Nucleus accumbens (tissue), 56 donors: ENCODE data around the gene ZXDA.

ENCODE experiments used
- DNase-seq, 56 donors: peaks; one replicate each; lab custom pipeline; 2025; lab: John Stamatoyannopoulos, UW

The ZXDA gene, protein sequence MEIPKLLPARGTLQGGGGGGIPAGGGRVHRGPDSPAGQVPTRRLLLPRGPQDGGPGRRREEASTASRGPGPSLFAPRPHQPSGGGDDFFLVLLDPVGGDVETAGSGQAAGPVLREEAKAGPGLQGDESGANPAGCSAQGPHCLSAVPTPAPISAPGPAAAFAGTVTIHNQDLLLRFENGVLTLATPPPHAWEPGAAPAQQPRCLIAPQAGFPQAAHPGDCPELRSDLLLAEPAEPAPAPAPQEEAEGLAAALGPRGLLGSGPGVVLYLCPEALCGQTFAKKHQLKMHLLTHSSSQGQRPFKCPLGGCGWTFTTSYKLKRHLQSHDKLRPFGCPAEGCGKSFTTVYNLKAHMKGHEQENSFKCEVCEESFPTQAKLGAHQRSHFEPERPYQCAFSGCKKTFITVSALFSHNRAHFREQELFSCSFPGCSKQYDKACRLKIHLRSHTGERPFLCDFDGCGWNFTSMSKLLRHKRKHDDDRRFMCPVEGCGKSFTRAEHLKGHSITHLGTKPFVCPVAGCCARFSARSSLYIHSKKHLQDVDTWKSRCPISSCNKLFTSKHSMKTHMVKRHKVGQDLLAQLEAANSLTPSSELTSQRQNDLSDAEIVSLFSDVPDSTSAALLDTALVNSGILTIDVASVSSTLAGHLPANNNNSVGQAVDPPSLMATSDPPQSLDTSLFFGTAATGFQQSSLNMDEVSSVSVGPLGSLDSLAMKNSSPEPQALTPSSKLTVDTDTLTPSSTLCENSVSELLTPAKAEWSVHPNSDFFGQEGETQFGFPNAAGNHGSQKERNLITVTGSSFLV

DNA sequence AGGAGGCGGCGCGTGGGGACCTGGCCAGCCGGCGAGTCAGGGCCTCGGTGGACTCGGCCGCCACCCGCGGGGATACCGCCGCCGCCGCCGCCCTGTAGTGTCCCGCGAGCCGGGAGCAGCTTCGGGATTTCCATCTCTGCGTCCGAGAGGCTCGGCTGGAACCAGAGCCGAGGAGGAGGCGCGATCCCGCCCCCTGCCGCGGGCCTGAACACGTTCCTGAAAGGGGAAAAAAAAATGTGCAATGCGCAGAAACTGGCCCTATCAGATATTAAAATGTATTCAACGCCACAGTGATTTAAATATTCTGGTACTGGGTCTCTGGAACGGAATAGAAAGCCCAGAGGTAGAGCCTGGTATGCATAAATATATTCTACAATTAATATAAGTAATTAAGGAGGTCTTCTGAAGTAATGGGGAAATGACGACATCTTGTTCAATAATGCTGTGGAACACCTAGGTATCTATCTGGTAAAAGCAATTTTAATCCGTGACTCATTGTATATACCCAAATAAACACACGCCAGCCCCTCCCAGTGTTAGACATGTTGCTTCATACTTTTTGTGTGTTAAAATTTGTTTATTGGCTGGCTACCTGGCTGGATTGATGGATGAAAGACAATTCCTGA lies at the start of gene ZXDA:
Gene ZXDA (minus strand): TSS at position 172 of the 626 bp plus-strand sequence. CDS start 38 bp downstream, at position 134.
- DNase-seq = peak in 2 of 56 donors; percentile 1 to 27

DNA sequence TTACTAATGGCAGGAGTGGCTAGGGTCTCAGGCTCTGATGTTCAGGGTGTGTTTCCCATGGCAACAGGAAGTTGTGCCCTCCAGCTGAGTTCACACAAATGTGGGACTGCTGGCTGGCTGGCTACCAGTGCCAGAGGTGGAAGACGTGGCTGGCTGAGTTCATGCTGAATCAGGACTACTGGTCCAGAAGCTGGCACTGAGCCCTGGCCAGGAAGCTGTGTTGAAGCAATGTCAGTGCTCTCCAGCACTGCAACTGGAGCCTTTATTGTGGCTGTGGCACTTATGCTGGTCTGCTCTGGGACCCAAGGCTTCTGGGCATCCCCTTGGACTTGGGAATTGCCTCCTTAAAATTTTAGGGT lies 42.0 kb upstream of the ZXDA start:
- DNase-seq = no peak

DNA sequence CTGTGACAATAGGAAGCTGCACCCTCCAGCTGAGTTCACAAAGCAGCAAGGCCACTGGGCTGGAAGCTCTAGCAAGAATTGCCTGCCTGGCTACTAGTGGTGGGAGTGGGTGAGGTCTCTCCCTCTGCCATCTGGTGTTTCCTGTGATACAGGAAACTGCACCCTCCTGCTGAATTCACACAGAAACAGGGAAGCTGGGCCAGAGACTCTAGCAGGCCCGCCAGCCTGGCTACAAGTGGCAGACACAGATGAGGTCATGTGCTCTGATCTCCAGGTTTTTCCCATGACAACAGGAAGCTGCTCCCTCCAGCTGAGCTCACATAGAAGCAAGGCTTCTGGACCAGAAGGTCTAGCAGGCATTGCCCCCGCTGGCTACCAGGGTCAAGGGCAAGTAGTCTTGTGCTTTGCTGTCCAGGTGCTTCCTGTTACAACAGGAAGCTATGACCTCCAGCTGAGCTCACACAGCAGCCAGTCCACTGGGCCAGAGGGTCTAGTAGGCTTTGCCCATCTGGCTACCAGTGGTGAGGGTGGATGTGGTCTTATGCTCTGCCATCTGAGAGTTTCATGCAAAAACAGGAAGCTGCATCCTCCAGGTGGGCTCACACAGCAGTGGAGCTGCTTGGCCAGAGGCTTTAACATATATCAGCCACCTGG lies 41.5 kb upstream of the ZXDA start:
- no peak for DNase-seq

DNA sequence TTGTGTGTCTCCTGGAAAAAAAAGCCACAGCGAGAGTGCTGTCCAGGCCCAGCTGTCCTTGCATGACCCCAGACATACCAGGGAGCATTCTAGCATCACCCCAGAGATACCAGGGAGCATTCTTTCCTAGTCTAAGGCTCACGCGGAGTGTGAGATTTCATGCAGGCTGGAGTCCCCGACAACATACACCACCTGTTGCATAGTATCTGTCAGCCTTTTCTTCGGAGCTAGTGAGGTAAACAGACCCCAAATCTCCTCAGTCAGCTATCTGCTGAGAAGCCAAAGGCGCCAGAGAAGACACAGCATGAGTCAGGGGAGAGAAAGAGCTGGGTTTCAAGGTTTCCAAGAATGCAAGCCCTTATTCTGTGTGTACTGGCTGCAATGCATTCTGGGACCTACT lies 23.1 kb upstream of the ZXDA start:
- DNase-seq = no peak

DNA sequence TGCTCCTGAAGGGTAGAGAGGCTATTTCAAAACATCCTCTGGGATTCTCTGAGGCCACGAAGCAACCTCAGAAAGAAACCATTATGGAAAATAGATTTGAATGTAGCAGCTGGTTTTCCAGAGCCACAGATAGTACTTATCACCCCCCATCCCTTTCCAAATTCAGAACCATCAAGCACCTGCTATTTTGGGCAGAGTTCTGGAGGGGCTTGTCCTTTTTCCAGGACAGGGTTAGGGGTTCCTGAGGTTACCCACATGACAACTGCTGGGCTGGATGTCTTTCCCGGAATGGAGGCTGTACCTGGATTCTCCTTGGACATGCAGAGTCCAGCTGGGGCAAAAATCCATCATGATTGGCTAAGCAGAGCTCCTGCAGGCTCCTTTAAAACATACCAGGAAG lies 22.0 kb upstream of the ZXDA start:
- DNase-seq = no peak

DNA sequence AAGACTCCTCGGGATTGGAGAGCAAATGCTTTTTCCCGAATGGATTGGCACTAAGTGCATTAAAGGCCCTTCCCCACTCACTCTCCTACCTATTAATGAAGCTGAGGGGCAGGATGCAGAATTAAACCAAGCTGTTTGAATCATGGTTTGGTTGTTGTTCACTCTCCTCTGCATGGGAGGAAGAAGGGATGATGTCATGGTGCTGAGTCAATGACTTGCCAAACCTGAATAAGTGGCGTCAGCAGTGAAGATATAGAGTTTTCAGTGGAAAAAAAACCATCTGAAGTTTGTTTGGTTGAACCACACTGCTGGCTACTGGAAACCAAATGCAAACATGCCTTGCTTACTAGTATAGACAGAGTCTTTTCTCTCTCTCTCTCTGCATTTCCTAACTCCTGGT lies 19.8 kb upstream of the ZXDA start:
- no peak for DNase-seq

DNA sequence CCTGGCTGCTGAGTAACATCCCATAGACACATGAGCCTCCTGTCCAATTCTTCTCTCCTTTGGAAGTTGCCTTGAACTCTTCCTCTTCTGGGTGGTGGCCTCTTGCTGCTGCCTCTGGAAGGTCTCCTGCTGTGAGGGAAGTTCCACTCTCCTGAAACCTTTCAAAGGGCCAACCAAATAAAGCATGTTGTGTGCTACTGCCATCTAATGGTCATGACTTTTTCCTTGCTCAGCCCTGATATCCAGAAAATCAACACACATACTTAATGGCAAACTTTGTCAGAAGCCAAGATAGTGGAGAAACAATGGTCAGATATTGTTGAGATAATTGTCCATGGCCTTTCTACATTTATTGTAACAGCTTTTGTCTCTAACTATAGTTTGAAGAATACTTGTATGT lies 19.1 kb upstream of the ZXDA start:
- peak in 1 of 56 donors; percentile 4 for DNase-seq

DNA sequence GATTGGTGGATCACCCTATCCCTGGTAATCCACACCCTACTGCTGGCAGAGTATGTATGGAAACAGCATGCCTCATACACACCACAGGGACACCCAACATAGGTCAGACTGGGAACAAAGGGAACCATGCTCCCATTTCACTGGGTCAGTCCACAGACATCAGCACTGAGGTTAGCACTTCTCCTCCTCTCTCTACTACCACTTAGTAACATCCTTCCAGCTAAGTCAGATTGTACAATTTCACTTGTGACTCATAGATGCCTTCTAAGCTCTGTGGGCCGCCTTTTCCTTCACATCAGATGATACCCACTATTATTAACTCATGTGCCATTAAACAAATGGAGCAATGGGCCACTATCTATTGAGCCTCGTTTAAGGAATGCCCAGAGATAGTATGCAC lies 15.5 kb upstream of the ZXDA start:
- no peak for DNase-seq

DNA sequence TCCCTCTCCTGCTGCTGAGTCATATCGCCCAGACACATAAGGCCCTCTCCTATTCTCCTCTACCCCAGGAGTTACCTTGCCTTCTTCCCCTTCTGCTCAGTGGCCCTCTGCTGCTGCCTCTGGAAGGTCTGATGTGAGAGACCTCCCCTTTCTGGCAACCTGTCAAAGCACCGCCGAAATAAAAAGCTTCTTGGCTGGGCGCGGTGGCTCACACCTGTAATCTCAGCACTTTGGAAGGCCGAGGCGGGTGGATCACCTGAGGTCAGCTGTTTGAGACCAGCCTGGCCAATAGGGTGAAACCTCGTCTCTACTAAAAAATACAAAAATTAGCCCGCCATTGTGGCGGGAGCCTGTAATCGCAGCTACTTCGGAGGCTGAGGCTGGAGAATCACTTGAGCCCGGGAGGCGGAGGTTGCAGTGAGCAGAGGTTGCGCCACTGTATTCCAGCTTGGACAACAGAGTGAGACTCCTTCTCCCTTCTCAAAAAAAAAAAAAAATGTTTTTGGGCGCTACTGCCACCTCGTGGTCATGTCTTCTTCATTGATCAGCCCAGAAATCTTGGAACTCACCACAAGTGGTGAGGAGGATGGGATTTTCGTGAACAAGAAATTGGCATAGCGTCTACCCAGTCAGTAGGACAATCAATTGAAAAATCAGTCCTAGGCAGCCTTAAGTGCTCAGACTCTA lies 8.6 kb upstream of the ZXDA start:
- DNase-seq = peak in 10 of 56 donors; percentile 0 to 35 (median 2)

DNA sequence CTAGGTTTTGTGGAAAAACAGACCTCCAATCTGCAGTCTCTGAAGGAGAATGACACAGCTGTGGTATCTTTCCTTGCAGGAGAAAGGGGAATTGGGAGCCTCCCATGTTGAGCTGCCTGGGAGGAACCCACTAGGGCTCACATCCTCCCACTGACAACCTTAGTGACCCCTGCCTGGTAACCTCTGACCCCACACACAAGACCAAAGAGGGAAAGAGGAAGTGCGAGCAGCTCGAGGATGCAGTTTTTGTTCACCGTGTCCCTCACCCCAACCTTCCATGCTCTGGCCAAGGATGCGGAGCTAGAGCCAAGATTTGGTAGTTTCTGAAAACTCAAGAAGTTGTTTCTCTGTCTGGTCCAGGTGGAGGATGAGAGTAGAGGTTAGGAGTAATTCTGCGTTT lies 5.4 kb upstream of the ZXDA start:
- no peak for DNase-seq

DNA sequence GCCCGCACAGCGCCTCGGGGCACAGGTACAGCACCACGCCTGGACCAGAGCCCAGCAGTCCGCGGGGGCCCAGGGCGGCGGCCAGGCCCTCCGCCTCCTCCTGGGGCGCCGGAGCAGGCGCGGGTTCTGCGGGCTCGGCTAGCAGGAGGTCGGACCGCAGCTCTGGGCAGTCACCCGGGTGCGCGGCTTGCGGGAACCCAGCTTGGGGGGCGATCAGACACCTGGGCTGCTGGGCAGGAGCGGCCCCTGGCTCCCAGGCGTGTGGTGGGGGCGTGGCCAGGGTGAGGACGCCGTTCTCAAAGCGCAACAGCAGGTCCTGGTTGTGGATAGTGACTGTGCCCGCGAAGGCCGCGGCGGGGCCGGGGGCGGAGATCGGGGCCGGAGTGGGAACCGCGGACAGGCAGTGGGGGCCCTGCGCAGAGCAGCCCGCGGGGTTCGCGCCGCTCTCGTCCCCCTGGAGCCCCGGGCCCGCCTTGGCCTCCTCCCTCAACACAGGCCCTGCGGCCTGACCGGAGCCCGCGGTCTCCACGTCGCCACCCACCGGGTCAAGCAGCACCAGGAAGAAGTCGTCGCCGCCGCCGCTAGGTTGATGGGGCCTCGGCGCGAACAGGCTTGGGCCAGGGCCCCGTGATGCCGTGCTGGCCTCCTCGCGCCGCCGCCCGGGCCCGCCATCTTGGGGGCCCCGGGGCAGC lies 517 bp downstream of the ZXDA start:
- DNase-seq = peak in 23 of 56 donors; percentile 1 to 51 (median 20)

DNA sequence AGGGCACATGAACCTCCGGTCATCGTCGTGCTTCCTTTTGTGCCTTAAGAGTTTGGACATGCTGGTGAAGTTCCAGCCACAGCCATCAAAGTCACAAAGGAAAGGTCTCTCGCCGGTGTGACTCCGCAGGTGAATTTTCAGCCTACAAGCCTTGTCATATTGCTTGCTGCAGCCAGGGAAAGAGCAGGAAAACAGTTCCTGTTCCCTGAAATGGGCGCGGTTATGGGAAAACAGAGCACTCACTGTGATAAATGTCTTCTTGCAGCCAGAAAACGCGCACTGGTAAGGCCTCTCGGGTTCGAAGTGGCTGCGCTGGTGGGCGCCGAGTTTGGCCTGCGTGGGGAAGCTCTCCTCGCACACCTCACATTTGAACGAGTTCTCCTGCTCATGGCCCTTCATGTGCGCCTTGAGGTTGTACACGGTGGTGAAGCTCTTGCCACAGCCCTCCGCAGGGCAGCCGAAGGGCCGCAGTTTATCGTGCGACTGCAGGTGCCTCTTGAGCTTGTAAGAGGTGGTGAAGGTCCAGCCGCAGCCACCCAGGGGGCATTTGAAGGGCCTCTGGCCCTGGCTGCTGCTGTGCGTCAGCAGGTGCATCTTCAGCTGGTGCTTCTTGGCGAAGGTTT lies 1.2 kb downstream of the ZXDA start:
- peak in 5 of 56 donors; percentile 3 to 25 (median 16) for DNase-seq

DNA sequence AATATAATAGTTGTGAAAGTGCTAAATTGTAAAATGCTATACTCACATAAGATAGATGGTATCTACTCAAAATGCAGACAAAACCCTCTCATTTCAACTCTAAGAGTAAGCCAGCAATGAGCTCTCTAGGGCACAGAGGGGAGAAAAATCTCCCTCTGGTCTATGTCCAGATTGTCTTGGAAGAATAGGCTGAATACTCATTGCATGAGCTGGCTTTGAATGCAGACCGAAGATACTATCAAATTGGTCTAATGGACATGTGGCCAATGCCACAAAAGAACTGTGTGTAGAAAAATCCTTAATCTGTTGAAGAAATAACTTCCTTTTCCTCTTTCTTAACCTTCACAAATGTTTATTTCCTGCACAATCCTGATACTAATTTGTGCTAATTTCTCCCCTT lies 3.5 kb downstream of the ZXDA start:
- no peak for DNase-seq

DNA sequence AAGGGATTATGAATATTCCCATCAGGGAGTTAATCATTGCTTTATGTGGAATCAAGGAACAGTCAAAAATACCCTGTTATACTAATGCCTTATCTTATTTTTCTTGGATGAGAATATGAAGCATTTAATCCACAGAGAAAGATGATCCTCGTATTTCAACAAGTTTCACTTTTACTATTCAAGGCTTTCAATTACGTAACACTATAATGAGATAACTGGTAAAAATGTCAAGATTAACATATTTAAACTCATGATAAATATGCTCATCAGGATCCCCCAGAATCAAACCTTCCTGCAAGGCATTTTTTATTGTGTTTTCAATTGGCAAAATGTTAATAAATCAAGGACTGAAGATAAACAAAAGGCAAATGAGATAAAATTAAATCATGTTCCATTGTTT lies 5.1 kb downstream of the ZXDA start:
- no peak for DNase-seq

DNA sequence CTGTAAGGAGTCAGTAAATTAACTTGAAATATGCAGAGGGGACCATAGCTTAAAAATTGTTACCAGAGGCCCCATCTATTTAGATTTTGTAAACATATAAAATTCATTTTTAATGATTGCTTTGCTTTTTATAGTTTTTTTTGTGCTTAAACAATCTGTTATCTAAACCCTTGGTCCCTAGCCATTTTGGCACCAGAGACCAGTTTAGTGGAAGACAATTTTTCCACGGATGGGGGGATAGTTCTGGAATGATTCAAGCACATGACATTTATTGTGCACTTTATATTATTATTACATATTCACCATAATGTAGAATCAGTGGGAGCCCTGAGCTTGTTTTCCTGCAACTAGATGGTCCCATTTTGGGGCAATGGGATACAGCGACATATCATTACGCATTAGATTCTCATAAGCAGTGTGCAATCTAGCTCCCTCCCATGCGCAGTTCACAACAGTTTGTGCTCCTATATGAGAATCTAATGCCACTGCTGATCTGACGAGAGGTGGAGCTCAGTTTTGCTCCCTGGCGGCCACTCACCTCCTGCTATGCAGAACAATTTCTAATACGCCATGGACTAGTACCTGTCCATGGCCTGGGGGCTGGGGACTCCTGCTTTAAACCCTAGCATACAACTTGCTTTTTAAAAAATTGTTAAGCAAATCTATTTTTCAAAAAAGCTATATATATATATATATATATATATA lies 5.9 kb downstream of the ZXDA start:
- no peak for DNase-seq

DNA sequence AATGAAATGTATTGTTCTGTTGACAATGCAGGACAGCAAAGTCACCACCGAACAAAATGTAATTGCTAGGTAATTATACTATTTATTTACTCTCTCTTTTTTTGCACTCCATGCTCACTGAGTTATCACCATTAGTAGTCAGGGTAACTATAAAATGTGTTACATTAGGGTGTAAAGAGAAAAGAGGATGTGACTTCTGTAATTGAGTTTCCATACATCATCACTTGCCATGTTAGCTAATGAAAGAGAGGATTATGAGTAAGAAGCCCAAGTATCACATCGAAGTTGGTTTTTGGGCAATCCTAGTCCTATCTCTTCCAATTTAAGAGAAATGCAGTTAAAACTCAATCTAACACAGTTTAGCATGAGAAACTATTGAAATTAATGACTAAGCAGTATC lies 7.6 kb downstream of the ZXDA start:
- DNase-seq = no peak

DNA sequence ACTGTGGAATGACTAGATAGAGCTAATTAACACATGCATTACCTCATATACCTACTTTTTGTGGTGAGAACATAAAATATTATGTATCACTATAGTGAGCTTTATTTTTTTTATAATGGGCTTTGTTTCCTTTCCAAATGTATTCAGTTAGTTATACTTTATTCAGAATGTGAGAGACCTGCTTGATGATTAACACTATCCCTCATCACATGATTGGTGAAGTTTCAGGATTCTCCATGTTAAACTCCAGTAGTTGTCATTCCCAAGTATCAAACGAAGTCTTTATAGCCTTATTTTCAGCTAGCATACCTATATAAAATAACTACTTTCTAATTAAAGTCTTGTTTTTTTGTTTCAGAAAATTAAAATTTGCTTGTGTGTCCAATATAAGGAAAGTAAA lies 8.8 kb downstream of the ZXDA start:
- no peak for DNase-seq

DNA sequence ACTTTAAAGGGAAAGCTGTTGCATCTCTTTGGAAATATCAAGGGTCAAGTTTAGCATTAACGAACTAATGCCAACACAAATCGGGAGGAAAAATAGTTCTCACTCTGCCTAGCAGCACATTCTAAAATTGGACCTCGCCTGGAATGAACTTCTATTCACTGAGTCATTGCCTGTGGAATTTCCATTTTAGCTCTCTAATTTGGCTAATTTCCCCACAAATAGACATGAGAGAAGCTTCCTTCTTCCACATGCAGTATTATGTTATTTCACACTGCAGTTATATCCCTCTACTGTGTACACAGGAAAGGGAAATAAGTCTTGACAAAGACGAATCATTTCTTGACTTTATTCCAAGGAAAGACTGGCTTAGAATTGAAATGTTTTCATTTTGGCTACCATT lies 9.3 kb downstream of the ZXDA start:
- DNase-seq = no peak

DNA sequence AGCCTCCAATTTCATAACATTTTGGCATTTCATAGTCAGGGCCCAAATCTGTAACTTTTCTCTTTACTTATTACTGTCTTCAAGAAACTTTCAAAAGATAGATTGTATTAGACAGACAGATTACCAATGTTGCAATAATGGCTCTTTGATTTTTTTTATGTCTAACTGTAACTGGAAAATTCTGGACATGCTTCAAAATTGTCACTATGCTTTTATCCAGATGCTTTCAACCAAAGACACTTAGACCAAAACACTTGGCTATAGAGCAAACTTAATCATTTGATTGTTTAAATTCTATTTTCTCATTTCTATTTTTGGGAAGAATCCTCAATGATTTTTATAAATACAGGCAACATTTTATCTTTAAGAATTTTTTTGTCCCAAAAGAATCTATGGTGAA lies 10.4 kb downstream of the ZXDA start:
- no peak for DNase-seq
